Measurements from ENCODE around the gene ZNF93. TPM values are rescaled to one million over a fixed set of nuclear protein-coding genes. Genes with fewer than 3 reads are reported as not detected.
"Not testable (repeated sequence)": the region's sequence is repeated elsewhere in the genome, so short reads cannot be mapped to it uniquely, and the experiment has no call there.

The ZNF93 gene
- total and polyA plus RNA-seq, 2 donors: 4.6 to 11.0 TPM

GRCh38 chr19:19955208-19955607 lies 54.5 kb downstream of the ZNF93 start:
- peaks cover 2 to 24% of the 10 kb centered on the region in 2 donors for H3K9me3 ChIP-seq (ENCODE audit: control insufficient read depth in 2 of 2, insufficient read depth in 1 of 2, low read length in 1 of 2)
- no peak overlapping the region for H3K27ac ChIP-seq (ENCODE audit: low read depth in 1 of 2, low read length in 1 of 2)
- no peaks in the 10 kb centered on the region for H3K27me3 ChIP-seq (ENCODE audit: control insufficient read depth in 2 of 2, insufficient read depth in 1 of 2, low read length in 1 of 2)
- WGBS: 90% methylated on average over 9 of the region's 9 CpGs
- no peaks in the 10 kb centered on the region for H3K4me1 ChIP-seq (ENCODE audit: control insufficient read depth in 2 of 2, insufficient read depth in 2 of 2, low read length in 2 of 2)
- no peak overlapping the region for H3K4me3 ChIP-seq (ENCODE audit: low read length in 2 of 2)
- no peak for DNase-seq (ENCODE audit: low read depth in 6 of 9, low spot score in 9 of 9)
- H3K36me3 ChIP-seq (ENCODE audit: control insufficient read depth in 2 of 2, insufficient read depth in 2 of 2, low read length in 1 of 2): no peaks in the 10 kb centered on the region

GRCh38 chr19:19956434-19957075 lies 55.8 kb downstream of the ZNF93 start:
- no peaks in the 10 kb centered on the region for H3K27me3 ChIP-seq (ENCODE audit: control insufficient read depth in 2 of 2, insufficient read depth in 1 of 2, low read length in 1 of 2)
- no peak overlapping the region for H3K4me3 ChIP-seq (ENCODE audit: low read length in 2 of 2)
- no peaks in the 10 kb centered on the region for H3K4me1 ChIP-seq (ENCODE audit: control insufficient read depth in 2 of 2, insufficient read depth in 2 of 2, low read length in 2 of 2)
- WGBS: 79% methylated on average over 15 of the region's 15 CpGs
- H3K9me3 ChIP-seq (ENCODE audit: control insufficient read depth in 2 of 2, insufficient read depth in 1 of 2, low read length in 1 of 2): peaks cover 0 to 15% of the 10 kb centered on the region in 2 donors
- H3K36me3 ChIP-seq (ENCODE audit: control insufficient read depth in 2 of 2, insufficient read depth in 2 of 2, low read length in 1 of 2): no peaks in the 10 kb centered on the region
- no peak for DNase-seq (ENCODE audit: low read depth in 6 of 9, low spot score in 9 of 9)
- H3K27ac ChIP-seq (ENCODE audit: low read depth in 1 of 2, low read length in 1 of 2): no peak overlapping the region

- not testable (repeated sequence) for H3K27me3 ChIP-seq (ENCODE audit: control insufficient read depth in 2 of 2, insufficient read depth in 1 of 2, low read length in 1 of 2); H3K27ac ChIP-seq (ENCODE audit: low read depth in 1 of 2, low read length in 1 of 2); H3K36me3 ChIP-seq (ENCODE audit: control insufficient read depth in 2 of 2, insufficient read depth in 2 of 2, low read length in 1 of 2); H3K4me1 ChIP-seq (ENCODE audit: control insufficient read depth in 2 of 2, insufficient read depth in 2 of 2, low read length in 2 of 2); H3K4me3 ChIP-seq (ENCODE audit: low read length in 2 of 2); DNase-seq (ENCODE audit: low read depth in 6 of 9, low spot score in 9 of 9)
- 97% methylated on average over 8 of the region's 8 CpGs for WGBS
- H3K9me3 ChIP-seq (ENCODE audit: control insufficient read depth in 2 of 2, insufficient read depth in 1 of 2, low read length in 1 of 2): peaks cover 0 to 13% of the 10 kb centered on the region in 2 donors
Observed at GRCh38 chr19:19957766-19958165, 57.0 kb downstream of the ZNF93 start.

GRCh38 chr19:19959151-19959799 lies 58.5 kb downstream of the ZNF93 start:
- H3K27ac ChIP-seq (ENCODE audit: low read depth in 1 of 2, low read length in 1 of 2); H3K4me3 ChIP-seq (ENCODE audit: low read length in 2 of 2); H3K36me3 ChIP-seq (ENCODE audit: control insufficient read depth in 2 of 2, insufficient read depth in 2 of 2, low read length in 1 of 2); H3K27me3 ChIP-seq (ENCODE audit: control insufficient read depth in 2 of 2, insufficient read depth in 1 of 2, low read length in 1 of 2); H3K4me1 ChIP-seq (ENCODE audit: control insufficient read depth in 2 of 2, insufficient read depth in 2 of 2, low read length in 2 of 2): not testable (repeated sequence)
- 22% methylated on average over 9 of the region's 9 CpGs for WGBS
- peak; percentile 6 to 62 (median 26) for DNase-seq (ENCODE audit: low read depth in 6 of 9, low spot score in 9 of 9)
- H3K9me3 ChIP-seq (ENCODE audit: control insufficient read depth in 2 of 2, insufficient read depth in 1 of 2, low read length in 1 of 2): peaks cover 0 to 13% of the 10 kb centered on the region in 2 donors

DNA sequence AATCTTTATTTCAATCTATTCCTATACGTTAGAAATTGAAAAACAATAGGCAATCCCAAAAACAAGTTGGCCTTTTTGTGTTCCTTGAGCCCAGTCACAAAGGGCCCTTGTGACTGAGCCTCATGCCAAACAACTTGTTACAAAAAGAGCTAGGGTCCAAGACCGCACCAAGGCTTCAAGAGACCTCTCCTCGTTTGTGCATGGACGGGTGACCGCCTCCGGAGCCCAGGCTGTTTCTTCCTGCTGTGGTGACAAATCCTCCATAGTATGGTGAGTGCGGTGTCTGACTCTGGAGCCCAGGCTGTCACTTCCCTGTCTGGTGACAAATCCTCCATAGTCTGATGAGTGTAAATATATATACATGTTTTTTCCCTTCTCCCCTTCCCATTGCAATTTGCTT lies 63.7 kb downstream of the ZNF93 start:
- 89% methylated on average over 7 of the region's 7 CpGs for WGBS

DNA sequence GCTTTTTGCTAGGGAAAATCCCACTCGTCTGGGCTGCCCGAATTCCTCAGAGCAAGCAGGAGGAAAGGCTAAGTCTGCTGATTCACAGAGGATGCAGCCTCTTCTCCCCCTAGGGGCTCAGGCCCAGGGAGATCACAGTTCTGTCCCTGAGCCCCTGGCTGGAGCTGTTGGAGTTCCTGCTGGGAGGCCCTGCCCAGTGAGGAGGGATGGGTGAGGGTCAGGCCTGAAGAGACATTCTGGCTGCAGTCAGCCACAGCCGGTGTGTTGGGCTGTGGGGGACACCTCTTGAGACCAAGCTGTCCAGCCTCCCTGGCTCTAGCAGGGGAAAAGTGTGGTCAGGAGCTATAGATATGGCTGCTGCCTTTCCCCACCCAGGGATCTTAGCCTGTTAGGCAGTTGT lies 65.4 kb downstream of the ZNF93 start:
- H3K36me3 ChIP-seq (ENCODE audit: control insufficient read depth in 2 of 2, insufficient read depth in 2 of 2, low read length in 1 of 2); H3K4me1 ChIP-seq (ENCODE audit: control insufficient read depth in 2 of 2, insufficient read depth in 2 of 2, low read length in 2 of 2); H3K27ac ChIP-seq (ENCODE audit: low read depth in 1 of 2, low read length in 1 of 2); DNase-seq (ENCODE audit: low read depth in 6 of 9, low spot score in 9 of 9); H3K27me3 ChIP-seq (ENCODE audit: control insufficient read depth in 2 of 2, insufficient read depth in 1 of 2, low read length in 1 of 2); H3K4me3 ChIP-seq (ENCODE audit: low read length in 2 of 2): not testable (repeated sequence)
- peaks cover 0 to 15% of the 10 kb centered on the region in 2 donors for H3K9me3 ChIP-seq (ENCODE audit: control insufficient read depth in 2 of 2, insufficient read depth in 1 of 2, low read length in 1 of 2)
- 97% methylated on average over 3 of the region's 3 CpGs for WGBS

More for the DNA sequence above, 63.7 kb downstream of the ZNF93 start:
- H3K27ac ChIP-seq (ENCODE audit: low read depth in 1 of 2, low read length in 1 of 2): no peak overlapping the region
- H3K27me3 ChIP-seq (ENCODE audit: control insufficient read depth in 2 of 2, insufficient read depth in 1 of 2, low read length in 1 of 2): no peaks in the 10 kb centered on the region
- no peaks in the 10 kb centered on the region for H3K4me1 ChIP-seq (ENCODE audit: control insufficient read depth in 2 of 2, insufficient read depth in 2 of 2, low read length in 2 of 2)
- no peak for DNase-seq (ENCODE audit: low read depth in 6 of 9, low spot score in 9 of 9)
- peaks cover 0 to 12% of the 10 kb centered on the region in 2 donors for H3K9me3 ChIP-seq (ENCODE audit: control insufficient read depth in 2 of 2, insufficient read depth in 1 of 2, low read length in 1 of 2)
- no peak overlapping the region for H3K4me3 ChIP-seq (ENCODE audit: low read length in 2 of 2)
- no peaks in the 10 kb centered on the region for H3K36me3 ChIP-seq (ENCODE audit: control insufficient read depth in 2 of 2, insufficient read depth in 2 of 2, low read length in 1 of 2)

DNA sequence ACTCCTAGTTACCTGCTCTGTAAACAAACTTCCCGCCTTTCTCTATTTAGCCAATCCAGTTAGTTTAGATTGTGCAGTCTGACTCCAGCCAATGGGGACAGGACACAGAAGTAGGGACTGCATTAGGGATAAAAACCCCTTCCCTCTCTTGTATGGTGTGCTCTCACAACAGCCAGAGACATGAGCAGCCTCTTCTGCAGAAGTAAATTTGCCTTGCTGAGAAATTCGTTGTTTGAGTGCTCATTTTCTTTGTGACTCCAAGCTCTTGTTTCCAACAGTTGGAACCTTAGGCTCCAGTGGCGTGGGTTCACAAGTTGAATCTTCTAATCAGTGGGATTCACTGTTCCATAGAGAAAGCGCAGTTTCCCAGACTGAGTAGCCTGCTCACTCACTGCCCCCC lies 66.1 kb downstream of the ZNF93 start:
- DNase-seq (ENCODE audit: low read depth in 6 of 9, low spot score in 9 of 9): no peak
- Histone ChIP-seq H3K9me3 (ENCODE audit: control insufficient read depth in 2 of 2, insufficient read depth in 1 of 2, low read length in 1 of 2) (peaks cover 0 to 16% of the 10 kb centered on the region in 2 donors), H3K27me3 (ENCODE audit: control insufficient read depth in 2 of 2, insufficient read depth in 1 of 2, low read length in 1 of 2) (no peaks in the 10 kb centered on the region), H3K36me3 (ENCODE audit: control insufficient read depth in 2 of 2, insufficient read depth in 2 of 2, low read length in 1 of 2) (no peaks in the 10 kb centered on the region), H3K4me1 (ENCODE audit: control insufficient read depth in 2 of 2, insufficient read depth in 2 of 2, low read length in 2 of 2) (no peaks in the 10 kb centered on the region), H3K27ac (ENCODE audit: low read depth in 1 of 2, low read length in 1 of 2) (no peak overlapping the region), H3K4me3 (ENCODE audit: low read length in 2 of 2) (no peak overlapping the region)
- WGBS: 98% methylated on average over 4 of the region's 4 CpGs

Other genes with a start within 250 kb of the ZNF93 start
- gene ATP13A1, start 237.3 kb upstream of the ZNF93 start, total RNA-seq: 15.1 TPM
- 59.1 TPM for gene ATP13A1, start 237.3 kb upstream of the ZNF93 start, polyA plus RNA-seq
- 37.8 TPM for gene ZNF101, start 232.1 kb upstream of the ZNF93 start, total RNA-seq
- gene ZNF101, start 232.1 kb upstream of the ZNF93 start, polyA plus RNA-seq: 66.6 TPM
- 5.9 TPM for gene ZNF14, start 167.8 kb upstream of the ZNF93 start, total RNA-seq
- gene ZNF14, start 167.8 kb upstream of the ZNF93 start, polyA plus RNA-seq: 9.7 TPM
- gene ZNF506, start 79.2 kb upstream of the ZNF93 start, total RNA-seq: 15.6 TPM
- gene ZNF506, start 79.2 kb upstream of the ZNF93 start, polyA plus RNA-seq: 14.4 TPM
- gene ZNF253, start 35.1 kb upstream of the ZNF93 start, total RNA-seq: 12.1 TPM
- 9.3 TPM for gene ZNF253, start 35.1 kb upstream of the ZNF93 start, polyA plus RNA-seq
- gene ZNF682, start 138.6 kb downstream of the ZNF93 start, total RNA-seq: 4.7 TPM
- 19.6 TPM for gene ZNF682, start 138.6 kb downstream of the ZNF93 start, polyA plus RNA-seq
- gene ZNF90, start 177.1 kb downstream of the ZNF93 start, total RNA-seq: 3.2 TPM
- gene ZNF90, start 177.1 kb downstream of the ZNF93 start, polyA plus RNA-seq: 3.6 TPM